Peyer's patch (tissue), 4 donors: Measurements from ENCODE around the gene TEDC1. TPM values are rescaled to one million over a fixed set of nuclear protein-coding genes. Genes with fewer than 3 reads are reported as not detected.

ENCODE experiments used
- DNase-seq, 3 donors: peaks; one replicate each; pipeline ENCODE4 v3.0.0-alpha.2; 2017 to 2019
- H3K27ac ChIP-seq, 4 donors: fragments of 200-600 bp; sonication (generic); one replicate each; pipeline ENCODE4 v1.5.1; 2016 to 2019
- H3K27me3 ChIP-seq, 2 donors: fragments of 200-600 bp; sonication (generic); one replicate each; pipeline ENCODE4 v1.5.1; 2019
- H3K36me3 ChIP-seq, 3 donors: fragments of 200-600 bp; sonication (generic); one replicate each; pipeline ENCODE4 v1.5.1; 2016 to 2019
- H3K4me1 ChIP-seq, 4 donors: fragments of 200-600 bp; sonication (generic); one replicate each; pipeline ENCODE4 v1.5.1; 2016 to 2019
- H3K4me3 ChIP-seq, 4 donors: fragments of 200-600 bp; sonication (generic); 1 replicate in 3 of 4; 2 replicates in 1 of 4; pipeline ENCODE4 v1.5.1; 2016 to 2019; ENCODE audit warnings: mild to moderate bottlenecking in 1 of 4
- H3K9me3 ChIP-seq, 4 donors: fragments of 200-600 bp; sonication (generic); one replicate each; pipeline ENCODE4 v1.5.1; 2016 to 2019; ENCODE audit warnings: mild to moderate bottlenecking in 1 of 4
- CTCF ChIP-seq, 6 experiments: fragments of 450-650 bp in 4 of 6; fragments of 200-600 bp in 2 of 6; sonication (generic) in 1 of 6; IDR thresholded peaks; one replicate each; pipeline ENCODE4 v1.5.1; 2017 to 2019; ENCODE audit warnings: antibody characterized with exemption in 6 of 6, mild to moderate bottlenecking in 3 of 6, moderate library complexity in 1 of 6
- POLR2A ChIP-seq, 2 donors: fragments of 450-650 bp; IDR thresholded peaks; one replicate each; pipeline ENCODE4 v1.5.1; 2017; ENCODE audit warnings: antibody characterized with exemption in 2 of 2, mild to moderate bottlenecking in 2 of 2, moderate library complexity in 2 of 2
- total RNA-seq, 4 donors: library from RNA; depleted of rRNA; stranded (reverse); fragments of >200 nt; gene quantifications; one replicate each; pipeline ENCODE4 v1.1.0, GENCODE V29; 2016

Gene TEDC1
- total RNA-seq, 4 donors from 2014 or later: 7.0 to 42.1 (median 15.1) TPM

GRCh38 chr14:105465209-105466031 lies 25.6 kb upstream of the TEDC1 start:
- Histone ChIP-seq H3K9me3 (no peaks in the 10 kb centered on the region), H3K27ac (no peak overlapping the region), H3K4me3 (no peak overlapping the region), H3K36me3 (peaks cover 0 to 85% (median 0%) of the 10 kb centered on the region in 3 donors), H3K4me1 (no peaks in the 10 kb centered on the region), H3K27me3 (no peaks in the 10 kb centered on the region)
- TF ChIP-seq CTCF (IDR thresholded peaks at IDR 0.05): no peak
- TF ChIP-seq POLR2A (IDR thresholded peaks at IDR 0.05): no peak
- no peak for DNase-seq

DNA sequence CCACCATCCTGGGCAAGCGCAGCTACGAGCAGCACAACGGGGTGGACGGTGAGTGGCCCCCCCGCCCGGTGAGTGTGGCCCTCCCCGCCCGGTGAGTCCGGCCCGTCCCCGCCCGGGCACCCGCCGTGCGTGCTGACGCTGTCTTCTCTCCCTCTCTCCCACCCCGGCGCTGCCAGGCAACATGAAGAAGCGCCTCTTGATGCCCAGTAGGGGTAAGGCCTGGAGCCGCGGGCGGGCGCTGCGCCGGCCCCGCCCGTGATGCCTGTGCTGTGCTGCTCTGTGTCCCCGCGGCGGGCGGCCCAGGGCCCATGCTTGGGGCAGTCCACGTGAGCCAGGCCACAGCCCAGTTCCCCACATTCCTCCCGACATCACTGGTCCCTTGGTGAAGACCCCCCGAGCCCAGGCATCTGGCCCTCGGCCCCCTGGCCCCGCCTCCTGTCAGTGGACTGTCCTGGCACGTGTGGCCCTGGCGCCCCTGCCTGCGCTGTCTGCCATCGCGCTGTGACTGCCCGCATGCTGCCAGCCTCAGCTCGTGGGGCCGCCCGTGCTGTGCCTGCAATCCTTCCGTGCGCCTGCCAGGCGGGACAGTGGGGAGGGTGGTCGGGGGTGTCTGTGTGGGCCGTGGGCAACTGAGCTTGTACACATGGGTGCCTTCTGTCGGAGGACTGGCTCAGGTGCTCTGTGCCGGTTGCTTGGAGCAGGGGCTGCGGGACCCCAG lies 24.4 kb upstream of the TEDC1 start:
- DNase-seq: no peak
- TF ChIP-seq POLR2A (IDR thresholded peaks at IDR 0.05) (no peak), CTCF (IDR thresholded peaks at IDR 0.05) (no peak)
- H3K4me3 ChIP-seq: no peak overlapping the region
- no peak overlapping the region for H3K27ac ChIP-seq
- no peaks in the 10 kb centered on the region for H3K27me3 ChIP-seq
- H3K4me1 ChIP-seq: no peaks in the 10 kb centered on the region
- H3K9me3 ChIP-seq: no peaks in the 10 kb centered on the region
- peaks cover 0 to 79% (median 0%) of the 10 kb centered on the region in 3 donors for H3K36me3 ChIP-seq

DNA sequence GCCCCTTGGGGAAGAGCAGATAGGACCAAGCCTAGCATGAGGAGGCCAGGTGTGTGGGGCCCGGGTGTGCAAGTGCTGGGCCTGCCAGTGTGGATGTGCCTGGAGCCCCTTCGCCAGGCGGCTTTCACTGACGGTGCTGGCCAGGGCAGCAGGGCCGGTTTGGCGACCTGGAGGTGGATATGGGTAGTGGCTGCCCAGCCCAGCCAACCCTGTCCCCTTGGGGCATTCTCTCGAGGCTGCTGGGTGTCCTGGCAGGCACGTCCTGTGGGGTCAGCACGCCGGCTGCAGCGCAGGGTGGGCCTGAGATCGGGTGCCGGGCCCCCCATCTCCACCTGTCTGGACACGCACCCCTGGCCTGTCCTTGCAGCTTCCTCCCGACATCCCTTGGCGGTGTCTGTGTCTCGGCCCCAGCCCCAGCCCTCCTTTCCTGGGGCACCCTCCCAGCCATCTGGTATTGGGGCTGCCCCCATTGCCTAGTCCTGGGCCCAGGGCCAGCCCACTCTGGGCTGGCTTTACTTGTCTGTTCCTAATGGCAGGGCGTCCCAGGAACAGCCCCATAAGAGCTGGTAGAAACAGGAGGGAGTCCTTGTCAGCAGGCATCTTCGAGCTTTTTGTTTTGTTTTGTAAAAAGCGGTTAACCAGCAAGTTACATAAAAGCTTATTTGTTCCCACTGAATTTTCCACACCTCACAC lies 23.7 kb upstream of the TEDC1 start:
- H3K36me3 ChIP-seq: peaks cover 0 to 72% (median 0%) of the 10 kb centered on the region in 3 donors
- no peak overlapping the region for H3K27ac ChIP-seq

DNA sequence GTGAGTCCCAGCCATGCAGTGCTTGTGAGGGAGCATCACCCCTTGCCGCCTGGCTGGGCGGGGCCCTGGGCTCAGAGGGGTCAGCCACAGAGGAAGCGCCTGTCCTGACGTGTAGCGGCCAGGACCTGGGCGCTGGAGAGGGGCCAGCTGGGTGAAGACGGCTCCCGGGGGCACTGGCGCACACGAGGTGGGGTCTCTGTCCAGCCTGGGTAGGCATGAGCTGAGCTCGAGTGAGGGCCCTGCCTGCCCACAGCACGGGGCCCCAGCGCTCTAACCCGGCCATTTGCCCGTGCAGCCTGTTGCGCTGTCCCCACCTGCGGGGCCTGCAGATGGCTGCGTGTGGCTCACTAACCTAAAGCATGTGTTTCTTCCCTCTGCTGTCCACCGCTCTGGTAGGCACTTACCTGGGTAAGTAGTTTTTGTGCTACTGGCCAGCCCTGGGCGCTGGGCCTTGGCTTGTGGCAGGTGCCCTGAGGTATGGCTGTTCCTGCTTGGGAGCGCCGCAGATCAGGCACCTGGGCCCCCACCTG lies 23.0 kb upstream of the TEDC1 start:
- no peak for TF ChIP-seq CTCF (IDR thresholded peaks at IDR 0.05)
- TF ChIP-seq POLR2A (IDR thresholded peaks at IDR 0.05): no peak
- Histone ChIP-seq H3K27ac (no peak overlapping the region), H3K4me3 (no peak overlapping the region), H3K27me3 (no peaks in the 10 kb centered on the region), H3K4me1 (peaks cover 0 to 6% (median 0%) of the 10 kb centered on the region in 4 donors), H3K36me3 (peaks cover 0 to 67% (median 0%) of the 10 kb centered on the region in 3 donors), H3K9me3 (no peaks in the 10 kb centered on the region)
- DNase-seq: no peak

More for the DNA sequence above, 23.7 kb upstream of the TEDC1 start:
- H3K27me3 ChIP-seq: no peaks in the 10 kb centered on the region
- H3K9me3 ChIP-seq: no peaks in the 10 kb centered on the region
- no peak for DNase-seq
- H3K4me1 ChIP-seq: no peaks in the 10 kb centered on the region
- no peak overlapping the region for H3K4me3 ChIP-seq
- no peak for TF ChIP-seq CTCF (IDR thresholded peaks at IDR 0.05)
- no peak for TF ChIP-seq POLR2A (IDR thresholded peaks at IDR 0.05)

DNA sequence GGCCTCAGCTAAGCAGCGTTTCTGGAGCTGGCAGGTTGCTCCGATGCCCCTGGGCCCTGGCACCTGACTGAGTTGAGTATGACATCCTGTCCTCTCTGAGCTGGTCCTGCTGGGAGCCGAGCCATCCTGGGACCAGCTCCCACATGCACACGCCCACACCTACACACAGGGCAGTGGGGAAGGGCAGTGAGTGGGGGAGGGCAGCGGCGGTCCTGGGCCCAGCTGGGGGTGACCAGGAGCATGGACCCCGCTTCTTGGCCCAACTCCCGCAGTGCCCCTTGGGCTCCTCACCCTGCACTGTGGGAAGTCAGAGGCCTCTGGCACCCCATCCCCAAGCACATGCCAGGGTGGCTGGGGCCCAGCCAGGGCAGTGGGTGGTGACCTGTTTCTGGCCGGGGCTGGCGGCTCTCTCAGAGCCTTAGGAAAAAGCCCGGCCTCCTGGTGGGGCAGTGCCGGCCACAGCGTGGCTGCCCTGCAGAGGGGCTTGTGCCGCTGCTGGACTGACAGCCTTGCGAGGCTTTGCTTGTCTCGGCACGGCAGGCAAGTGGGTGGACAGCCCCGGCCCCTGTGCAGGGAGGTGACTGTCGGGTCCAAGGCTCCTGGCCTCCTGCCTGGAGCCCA lies 22.3 kb upstream of the TEDC1 start:
- Histone ChIP-seq H3K4me1 (peaks cover 0 to 13% (median 5%) of the 10 kb centered on the region in 4 donors), H3K4me3 (no peak overlapping the region), H3K36me3 (peaks cover 0 to 60% (median 0%) of the 10 kb centered on the region in 3 donors), H3K27ac (no peak overlapping the region), H3K27me3 (peaks cover 0 to 4% of the 10 kb centered on the region in 2 donors), H3K9me3 (no peaks in the 10 kb centered on the region)
- no peak for TF ChIP-seq POLR2A (IDR thresholded peaks at IDR 0.05)
- TF ChIP-seq CTCF (IDR thresholded peaks at IDR 0.05): no peak
- no peak for DNase-seq
